NOMO-1 treated with dmso at 0.1 percent for 144 hours (cell line): ENCODE measurements around the gene PDCD7.
"Not testable (repeated sequence)": the region's sequence is repeated elsewhere in the genome, so short reads cannot be mapped to it uniquely, and the experiment has no call there.

Source experiments
- DNase-seq: peaks from one replicate; lab custom pipeline; 2025; ENCODE audit not compliant: unreplicated experiment; lab: John Stamatoyannopoulos, UW

Gene PDCD7

GRCh38 chr15:65076486-65077290 is 56.9 kb downstream of the PDCD7 start, which contains the start of gene KBTBD13:
KBTBD13 (plus strand) TSS chr15:65076746; CDS start chr15:65076816, 70 bp downstream.
- DNase-seq: no peak

GRCh38 chr15:65075607-65076395 is 57.8 kb downstream of the PDCD7 start:
- DNase-seq: not testable (repeated sequence)

- DNase-seq: not testable (repeated sequence)
These were observed 58.7 kb downstream of the PDCD7 start for GRCh38 chr15:65074946-65075345.

- no peak for DNase-seq
These were observed 61.0 kb downstream of the PDCD7 start for GRCh38 chr15:65072617-65073016.

- no peak for DNase-seq
These were observed 61.6 kb downstream of the PDCD7 start for GRCh38 chr15:65072027-65072426.

- DNase-seq: no peak
These were observed 62.2 kb downstream of the PDCD7 start for GRCh38 chr15:65071381-65071811.

- DNase-seq: no peak
These were observed 63.6 kb downstream of the PDCD7 start for GRCh38 chr15:65069779-65070546.

- DNase-seq: no peak
These were observed 64.4 kb downstream of the PDCD7 start for GRCh38 chr15:65069179-65069578.

GRCh38 chr15:65068403-65068788 is 65.2 kb downstream of the PDCD7 start:
- no peak for DNase-seq

- DNase-seq: no peak
These were observed 65.8 kb downstream of the PDCD7 start, which contains the start of gene RASL12 for GRCh38 chr15:65067645-65068402. RASL12 (minus strand) TSS chr15:65067991; CDS start chr15:65067835, 156 bp downstream.
